IMR-90 (cell line): Measurements from ENCODE around the gene RALGAPA2. TPM values are rescaled to one million over a fixed set of nuclear protein-coding genes. Genes with fewer than 3 reads are reported as not detected.

Source experiments
- ATAC-seq: fragments of 200-7000 bp; cut with Tn5 transposase; 2 replicates; pipeline ENCODE4 v1.9.1; 2020; ENCODE audit warnings: low read depth, mild to moderate bottlenecking, moderate library complexity
- BruUV-seq: library from RNA; stranded (reverse); fragments of 400-500 nt; replicated peaks from 2 replicates; lab custom pipeline; 2021; lab: Mats Ljungman, UMichigan
- CTCF ChIA-PET: fragments of 300-600 bp; formaldehyde crosslinking; extraction: SDS; loops from one replicate; lab custom pipeline; 2021; ENCODE audit warnings: antibody characterized with exemption; lab: Yijun Ruan, JAX
- POLR2A ChIA-PET: fragments of 300-600 bp; sonication (Branson Sonifier 250); formaldehyde crosslinking; loops from one replicate; lab custom pipeline; 2022; ENCODE audit warnings: antibody characterized with exemption; ENCODE audit not compliant: unreplicated experiment; lab: Charles Lee
- DNase-seq: peaks from one replicate; pipeline ENCODE4 v3.0.0; 2013
- H2AFZ ChIP-seq: replicated peaks from 2 replicates; pipeline ENCODE3; 2013; ENCODE audit warnings: low read length, mild to moderate bottlenecking; ENCODE audit not compliant: poor library complexity
- H2AK5ac ChIP-seq: 2 replicates; pipeline ENCODE4 v1.6.1; 2013; ENCODE audit warnings: low read depth, low read length, inconsistent platforms
- H2AK9ac ChIP-seq: replicated peaks from 2 replicates; pipeline ENCODE3; 2013; ENCODE audit warnings: mild to moderate bottlenecking, low read depth, low read length, moderate library complexity; ENCODE audit not compliant: poor library complexity
- H2BK120ac ChIP-seq: 2 replicates; pipeline ENCODE4 v1.6.1; 2013; ENCODE audit warnings: low read depth, low read length, inconsistent platforms
- H2BK15ac ChIP-seq: 3 replicates; pipeline ENCODE4 v1.6.1; 2013; ENCODE audit warnings: low read depth, low read length, inconsistent platforms
- H2BK20ac ChIP-seq: 2 replicates; pipeline ENCODE4 v1.6.1; 2013; ENCODE audit warnings: low read depth, mild to moderate bottlenecking, inconsistent platforms, low read length, moderate library complexity
- H2BK5ac ChIP-seq: 2 replicates; pipeline ENCODE4 v1.6.1; 2013; ENCODE audit warnings: mild to moderate bottlenecking, low read depth, low read length, inconsistent platforms; ENCODE audit not compliant: poor library complexity, severe bottlenecking
- H3K14ac ChIP-seq: replicated peaks from 2 replicates; pipeline ENCODE4 v1.6.1; 2013; ENCODE audit warnings: low read depth, low read length, inconsistent platforms
- H3K18ac ChIP-seq: 2 replicates; pipeline ENCODE4 v1.6.1; 2013; ENCODE audit warnings: low read depth, low read length, control low read depth
- H3K23ac ChIP-seq: 2 replicates; pipeline ENCODE4 v1.6.1; 2013; ENCODE audit warnings: low read depth, low read length, inconsistent platforms
- H3K27ac ChIP-seq: 2 replicates; pipeline ENCODE4 v1.5.1; 2013; ENCODE audit warnings: mild to moderate bottlenecking, control low read depth, low read length; ENCODE audit not compliant: insufficient read depth
- H3K27me3 ChIP-seq: 2 replicates; pipeline ENCODE4 v1.6.1; 2013; ENCODE audit warnings: low read length; ENCODE audit not compliant: control insufficient read depth, insufficient read depth
- H3K36me3 ChIP-seq: 2 replicates; pipeline ENCODE4 v1.6.1; 2013; ENCODE audit warnings: low read length, mixed read lengths; ENCODE audit not compliant: control insufficient read depth, insufficient read depth
- H3K4ac ChIP-seq: 2 replicates; pipeline ENCODE4 v1.6.1; 2013; ENCODE audit warnings: low read depth, low read length, inconsistent platforms
- H3K4me1 ChIP-seq: 2 replicates; pipeline ENCODE4 v1.6.1; 2013; ENCODE audit warnings: low read length, mixed read lengths; ENCODE audit not compliant: control insufficient read depth, insufficient read depth
- H3K4me2 ChIP-seq: 2 replicates; pipeline ENCODE4 v1.6.1; 2013; ENCODE audit warnings: low read depth, mild to moderate bottlenecking, control low read depth, low read length, moderate library complexity
- H3K4me3 ChIP-seq: 2 replicates; pipeline ENCODE4 v1.5.1; 2013; ENCODE audit warnings: low read depth, mild to moderate bottlenecking, control low read depth, low read length, moderate library complexity; ENCODE audit not compliant: insufficient read depth
- H3K56ac ChIP-seq: 2 replicates; pipeline ENCODE4 v1.6.1; 2013; ENCODE audit warnings: low read length, inconsistent platforms; ENCODE audit not compliant: insufficient read depth; ENCODE audit errors: extremely low read depth
- H3K79me1 ChIP-seq, 2 experiments: 2 replicates each; pipeline ENCODE4 v1.6.1; 2013; ENCODE audit warnings: low read length in 2 of 2, inconsistent platforms in 1 of 2, low read depth in 1 of 2
- H3K9ac ChIP-seq: 2 replicates; pipeline ENCODE4 v1.6.1; 2013; ENCODE audit warnings: low read depth, low read length, control low read depth
- H3K9me1 ChIP-seq: 2 replicates; pipeline ENCODE4 v1.6.1; 2013; ENCODE audit warnings: low read length, inconsistent platforms; ENCODE audit not compliant: insufficient read depth
- H3K9me3 ChIP-seq: 2 replicates; pipeline ENCODE4 v1.6.1; 2013; ENCODE audit warnings: low read length; ENCODE audit not compliant: control insufficient read depth, insufficient read depth
- H4K20me1 ChIP-seq: 2 replicates; pipeline ENCODE4 v1.6.1; 2013; ENCODE audit warnings: low read length, inconsistent platforms; ENCODE audit not compliant: insufficient read depth
- H4K5ac ChIP-seq: 2 replicates; pipeline ENCODE4 v1.6.1; 2013; ENCODE audit warnings: mild to moderate bottlenecking, low read depth, low read length, control low read depth
- H4K8ac ChIP-seq, 2 experiments: 2 replicates each; pipeline ENCODE4 v1.6.1; 2013; ENCODE audit warnings: low read depth in 2 of 2, low read length in 2 of 2, control low read depth in 1 of 2, inconsistent platforms in 1 of 2
- H4K91ac ChIP-seq: 2 replicates; pipeline ENCODE4 v1.6.1; 2013; ENCODE audit warnings: low read depth, low read length, inconsistent platforms; ENCODE audit not compliant: insufficient read depth
- CTCF ChIP-seq: conservative IDR thresholded peaks from 2 replicates; pipeline ENCODE4 v1.5.1; 2012; ENCODE audit warnings: mild to moderate bottlenecking, low read depth, low read length, improper control_type of control experiment
- NFE2L2 ChIP-seq: fragments of 150-350 bp; IDR thresholded peaks from 2 replicates; pipeline ENCODE4 v1.6.1; 2016; ENCODE audit warnings: low read depth, mild to moderate bottlenecking, low read length
- POLR2A ChIP-seq: IDR thresholded peaks from 2 replicates; pipeline ENCODE4 v1.6.1; 2012; ENCODE audit warnings: mild to moderate bottlenecking, low read depth, low read length
- RCOR1 ChIP-seq: IDR thresholded peaks from 2 replicates; pipeline ENCODE4 v1.6.1; 2012; ENCODE audit warnings: mild to moderate bottlenecking, low read length, improper control_type of control experiment; ENCODE audit not compliant: insufficient replicate concordance
- SMC3 ChIP-seq: fragments of 150-350 bp; IDR thresholded peaks from 2 replicates; pipeline ENCODE4 v1.6.1; 2016; ENCODE audit warnings: low read depth, mild to moderate bottlenecking, antibody characterized with exemption, low read length, moderate library complexity
- WGBS, 2 experiments: methylation state at CpG; one replicate each; pipeline versions ENCODE4 v1.1.5 to v1.1.7; 2013; ENCODE audit warnings: missing lambda C conversion rate in 2 of 2; ENCODE audit not compliant: insufficient read length in 1 of 2; ENCODE audit errors: extremely low coverage in 2 of 2; 5-methylcytosine and 5-hydroxymethylcytosine counted together
- dilution Hi-C: fragments of 300-500 bp; cut with HindIII; formaldehyde crosslinking; loops from one replicate; pipeline ENCODE4 v1.14.3; 2018; ENCODE audit warnings: low sequenced_read_pairs; ENCODE audit not compliant: unreplicated experiment
- in situ Hi-C: fragments of 300-500 bp; cut with MboI; formaldehyde crosslinking; loops from 3 replicates; pipeline ENCODE4 v1.14.3; 2019; ENCODE audit warnings: low sequenced_read_pairs, inconsistent platforms, mixed read lengths
- intact Hi-C: fragments of 100-400 bp; cut with micrococcal nuclease; formaldehyde crosslinking; loops from 2 replicates; pipeline ENCODE4 v1.10.0; 2022
- polyA plus RNA-seq, 3 experiments: library from polyadenylated mRNA; depleted of rRNA; stranded (reverse); fragments of >200 nt; gene quantifications; 2 replicates each; pipeline ENCODE4 v1.2.3, GENCODE V29; 2012; ENCODE audit warnings: low replicate concordance in 1 of 3
- total RNA-seq: library from RNA; depleted of rRNA; stranded (reverse); fragments of >200 nt; gene quantifications from 2 replicates; pipeline ENCODE4 v1.2.3, GENCODE V29; 2012

RALGAPA2 gene
- total and polyA plus RNA-seq, 2 of the 4 experiments (the other 2 are of a cell fraction), result 1.3 to 3.9 TPM

- no peak overlapping the region for H2BK120ac ChIP-seq
- H3K9me3 ChIP-seq, result no peaks in the 10 kb centered on the region
- H4K5ac ChIP-seq, result no peak overlapping the region
- ATAC-seq, result no peak
- dilution Hi-C loops (no loop called here), in situ Hi-C loops (no loop called here), intact Hi-C loops (no loop called here)
- no peak overlapping the region for H3K4me2 ChIP-seq
- no peak overlapping the region for H2AK9ac ChIP-seq
- H3K9me1 ChIP-seq, result no peaks in the 10 kb centered on the region
- H3K4me1 ChIP-seq, result no peaks in the 10 kb centered on the region
- ChIA-PET POLR2A (no interaction called here), CTCF (no interaction called here)
- no peak overlapping the region for H3K18ac ChIP-seq
- no peak overlapping the region for H4K8ac ChIP-seq
- H3K79me1 ChIP-seq, result no peaks in the 10 kb centered on the region
- no peak overlapping the region for H3K4me3 ChIP-seq
- TF ChIP-seq POLR2A (no peak), SMC3 (no peak), CTCF (no peak), NFE2L2 (no peak), RCOR1 (no peak)
- H2AK5ac ChIP-seq, result no peak overlapping the region
- no peak for DNase-seq
- no peak overlapping the region for H3K14ac ChIP-seq
- H2BK5ac ChIP-seq, result no peak overlapping the region
- no TSS peak for BruUV-seq
- H3K23ac ChIP-seq, result no peak overlapping the region
- no peak overlapping the region for H3K27ac ChIP-seq
- H3K9ac ChIP-seq, result no peak overlapping the region
- no peak overlapping the region for H3K56ac ChIP-seq
- H2BK15ac ChIP-seq, result no peak overlapping the region
- no peak overlapping the region for H3K4ac ChIP-seq
- H2AFZ ChIP-seq, result no peak overlapping the region
- H2BK20ac ChIP-seq, result no peak overlapping the region
- no CpG with 5 or more reads among the region's 1 CpG for WGBS, 2 experiments
- no peaks in the 10 kb centered on the region for H3K36me3 ChIP-seq
- no peaks in the 10 kb centered on the region for H3K27me3 ChIP-seq
- no peak overlapping the region for H4K91ac ChIP-seq
- H4K20me1 ChIP-seq, result no peaks in the 10 kb centered on the region
Measured at GRCh38 chr20:20720158-20720557, 7.7 kb upstream of the RALGAPA2 start.
